HG03066 (cell line): ENCODE results near the gene BIRC6.
"Not testable (repeated sequence)": the region's sequence is repeated elsewhere in the genome, so short reads cannot be mapped to it uniquely, and the experiment has no call there.

Source experiments
- ATAC-seq: cut with Tn5 transposase; IDR thresholded peaks from one replicate; pipeline ENCODE4 v1.9.1; 2021; ENCODE audit warnings: low read depth; ENCODE audit not compliant: unreplicated experiment

BIRC6 gene

GRCh38 chr2:32370942-32371341 lies 14.1 kb downstream of the BIRC6 start:
- ATAC-seq: not testable (repeated sequence)

DNA sequence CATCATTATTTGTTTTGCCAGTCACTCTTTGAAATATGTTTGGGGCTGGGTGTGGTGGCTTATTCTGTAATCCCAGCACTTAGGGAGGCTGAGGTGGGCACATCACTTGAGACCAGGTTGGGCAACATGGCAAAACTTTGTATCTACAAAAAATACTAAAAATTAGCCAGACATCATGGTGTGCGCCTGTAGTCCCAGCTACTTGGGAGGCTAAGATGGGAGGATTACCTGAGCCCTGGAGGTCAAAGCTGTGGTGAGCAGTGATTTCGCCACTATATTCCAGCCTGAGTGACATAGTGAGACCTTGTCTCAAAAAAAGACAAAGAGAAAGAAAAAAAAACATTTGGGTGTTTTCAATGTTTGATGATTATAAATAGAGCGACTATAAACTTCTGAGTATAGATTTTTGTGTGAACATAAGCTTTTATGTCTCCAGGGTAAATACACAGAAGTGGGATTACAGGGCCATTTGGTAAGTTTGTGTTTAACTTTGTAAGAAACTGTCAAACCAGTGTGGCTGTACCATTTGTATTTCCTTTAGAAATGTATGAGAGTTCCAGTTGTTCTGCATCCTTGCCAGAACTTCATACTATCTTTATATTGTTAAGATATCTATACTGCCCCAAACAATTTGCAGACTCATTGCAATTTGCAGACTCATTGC lies 15.8 kb downstream of the BIRC6 start:
- no peak for ATAC-seq

DNA sequence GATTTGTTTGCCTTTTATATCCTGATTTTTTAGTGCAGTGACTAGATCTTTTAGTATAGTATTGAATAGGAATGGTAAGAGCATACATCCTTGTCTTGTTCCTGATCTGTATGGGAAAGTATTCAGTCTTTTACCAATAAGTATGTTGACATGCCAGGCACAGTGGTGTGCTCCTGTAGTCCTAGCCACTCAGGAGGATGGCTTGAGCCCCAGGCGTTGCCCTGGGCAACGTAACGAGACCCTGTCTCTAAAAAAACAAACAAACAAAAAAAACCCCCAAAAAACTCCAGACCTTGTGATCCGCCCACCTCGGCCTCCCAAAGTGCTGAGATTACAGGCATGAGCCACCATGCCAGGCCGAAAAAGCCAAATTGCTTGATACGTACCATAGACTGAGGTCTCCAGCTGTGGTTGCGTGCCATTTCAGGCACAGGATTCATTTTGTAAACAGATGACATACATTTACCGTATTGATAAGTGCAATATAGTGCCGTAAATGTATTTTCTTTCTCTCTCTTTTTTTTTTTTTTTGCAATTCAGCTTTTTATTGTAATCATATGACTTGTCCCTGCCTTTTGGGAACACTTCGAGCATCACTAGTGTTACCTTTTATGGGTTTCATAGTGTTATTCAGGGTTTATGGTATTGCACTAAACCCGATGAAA lies 18.5 kb downstream of the BIRC6 start:
- no peak for ATAC-seq

DNA sequence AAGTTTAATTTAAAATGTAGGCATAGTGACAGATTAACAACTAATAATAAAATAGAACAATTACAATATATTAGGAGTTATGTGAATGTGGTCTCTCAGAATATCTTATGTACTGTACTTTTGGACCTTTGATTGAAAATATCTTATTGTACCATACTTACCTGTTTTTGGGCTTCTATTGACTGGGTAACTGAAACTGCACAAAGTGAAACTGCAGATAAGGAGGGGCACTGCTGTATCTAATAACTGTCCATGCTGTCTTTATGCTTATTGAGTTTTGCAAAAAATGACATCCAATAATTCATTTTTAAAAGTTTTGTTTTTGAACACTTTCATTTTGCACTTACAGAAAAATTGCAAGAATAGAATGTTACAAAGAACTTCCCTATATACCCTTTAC lies 19.9 kb downstream of the BIRC6 start:
- no peak for ATAC-seq

GRCh38 chr2:32377928-32378327 lies 21.1 kb downstream of the BIRC6 start:
- no peak for ATAC-seq

DNA sequence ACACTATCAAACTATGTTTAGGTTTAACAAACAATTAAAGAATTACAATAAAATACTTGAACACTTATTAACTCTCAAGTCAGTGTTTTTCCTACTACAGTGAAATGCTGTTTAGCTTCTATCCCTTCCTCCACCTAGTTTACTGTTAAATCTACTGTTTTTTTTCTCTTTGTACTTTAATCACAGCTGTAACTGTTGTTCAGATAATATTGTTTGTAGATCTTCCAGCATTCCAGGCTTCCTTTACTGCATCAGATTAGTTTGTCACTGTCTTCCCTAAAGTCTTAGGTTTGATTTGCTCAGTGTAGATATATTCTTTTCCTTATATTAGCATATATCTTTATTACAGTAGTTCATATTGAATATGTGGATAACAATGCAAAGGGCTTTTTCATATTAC lies 22.5 kb downstream of the BIRC6 start:
- no peak for ATAC-seq

- ATAC-seq: no peak
These were observed 27.0 kb downstream of the BIRC6 start for GRCh38 chr2:32383858-32384257.

GRCh38 chr2:32384529-32384928 lies 27.7 kb downstream of the BIRC6 start:
- no peak for ATAC-seq

- ATAC-seq: no peak
These were observed 29.9 kb downstream of the BIRC6 start for GRCh38 chr2:32386739-32387138.

- ATAC-seq: no peak
These were observed 42.4 kb downstream of the BIRC6 start for GRCh38 chr2:32399221-32399620.

- no peak for ATAC-seq
These were observed 45.3 kb downstream of the BIRC6 start for GRCh38 chr2:32402091-32402490.

DNA sequence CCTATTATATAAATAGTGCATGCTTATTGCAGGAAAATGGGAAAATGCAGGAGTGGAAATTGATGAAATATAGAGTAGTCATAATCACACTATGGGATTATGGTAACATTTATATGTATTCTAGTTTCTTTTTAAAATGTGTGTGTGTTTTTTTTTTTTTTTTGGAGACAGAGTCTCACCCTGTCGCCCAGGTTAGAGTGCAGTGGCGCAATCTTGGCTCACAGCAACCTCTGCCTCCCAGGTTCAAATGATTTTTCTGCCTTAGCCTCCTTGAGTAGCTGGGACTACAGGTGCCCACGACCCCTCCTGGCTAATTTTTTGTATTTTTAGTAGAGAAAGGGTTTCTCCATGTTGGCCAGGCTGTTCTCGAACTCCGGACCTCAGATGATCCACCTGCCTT lies 47.0 kb downstream of the BIRC6 start:
- ATAC-seq: no peak

GRCh38 chr2:32404691-32405090 lies 47.9 kb downstream of the BIRC6 start:
- ATAC-seq: no peak

GRCh38 chr2:32416519-32416918 lies 59.7 kb downstream of the BIRC6 start:
- no peak for ATAC-seq

DNA sequence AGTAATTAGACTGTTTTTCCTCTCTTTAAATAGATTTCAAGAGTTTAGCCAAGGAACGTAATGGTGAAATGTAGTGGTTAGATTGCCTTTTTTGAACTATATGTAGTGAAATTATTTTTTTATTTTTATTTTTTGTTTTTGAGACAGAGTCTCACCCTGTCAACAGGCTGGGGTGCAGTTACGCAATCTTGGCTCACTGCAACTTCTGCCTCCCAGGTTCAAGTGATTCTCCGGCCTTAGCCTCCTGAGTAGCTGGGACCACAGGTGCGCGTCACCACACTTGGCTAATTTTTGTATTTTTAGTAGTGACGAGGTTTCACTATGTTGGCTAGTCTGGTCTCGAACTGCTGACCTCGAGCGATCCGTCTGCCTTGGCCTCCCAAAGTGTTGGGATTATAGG lies 60.8 kb downstream of the BIRC6 start:
- ATAC-seq: no peak

DNA sequence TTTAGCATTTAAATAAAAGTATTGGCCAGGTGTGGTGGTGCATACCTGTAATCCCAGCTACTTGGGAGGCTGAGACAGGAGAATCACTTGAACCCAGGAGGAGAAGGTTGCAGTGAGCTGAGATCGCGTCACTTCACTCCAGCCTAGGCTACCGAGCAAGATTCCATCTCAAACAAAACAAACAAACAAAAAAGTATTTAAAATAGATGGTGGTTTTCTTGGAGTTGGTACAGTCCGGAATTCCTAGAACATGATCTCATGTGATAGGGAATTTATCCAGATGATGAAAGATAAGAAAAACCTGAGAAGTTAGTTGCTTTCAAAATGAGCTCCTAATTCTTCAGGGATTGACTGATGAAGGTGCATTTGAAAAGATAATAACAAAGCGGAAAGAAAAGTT lies 62.0 kb downstream of the BIRC6 start:
- no peak for ATAC-seq

- no peak for ATAC-seq
These were observed 65.3 kb downstream of the BIRC6 start for GRCh38 chr2:32422133-32422532.

DNA sequence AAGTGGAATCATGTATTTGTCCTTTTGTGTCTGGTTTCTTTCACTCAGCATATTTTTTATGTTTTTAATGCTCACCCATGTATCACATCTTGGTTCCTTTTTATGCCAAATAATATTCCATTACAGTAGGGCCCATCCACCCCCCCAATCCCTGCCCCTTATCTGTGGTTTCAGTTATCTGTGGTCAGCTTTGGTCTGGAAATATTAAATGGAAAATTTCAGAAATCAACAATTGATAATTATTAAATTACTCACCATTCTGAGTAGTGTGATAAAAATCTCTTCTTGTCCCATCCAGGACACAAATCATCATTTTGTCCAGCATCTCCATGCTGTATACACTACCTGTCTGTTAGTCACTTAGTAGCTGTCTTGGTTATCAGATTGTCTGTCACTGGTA lies 66.7 kb downstream of the BIRC6 start:
- no peak for ATAC-seq

DNA sequence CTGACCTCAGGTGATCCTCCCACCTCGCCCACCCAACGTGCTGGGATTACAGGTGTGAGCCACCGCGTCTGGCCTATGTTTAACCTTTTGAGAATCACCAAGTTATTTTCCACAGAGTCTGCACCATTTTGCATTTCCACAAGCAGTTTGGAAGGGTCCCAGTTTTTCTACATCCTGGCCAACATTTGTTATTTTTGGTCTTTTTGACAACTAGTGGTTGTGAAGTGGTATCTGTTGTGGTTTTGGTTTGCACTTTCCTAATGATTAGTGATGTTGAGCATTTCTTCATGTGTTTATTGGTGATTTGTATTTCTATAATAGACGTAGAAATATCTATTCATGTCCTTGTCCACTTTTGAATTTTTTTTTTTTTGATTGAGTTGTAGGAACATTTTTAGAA lies 67.9 kb downstream of the BIRC6 start:
- no peak for ATAC-seq

DNA sequence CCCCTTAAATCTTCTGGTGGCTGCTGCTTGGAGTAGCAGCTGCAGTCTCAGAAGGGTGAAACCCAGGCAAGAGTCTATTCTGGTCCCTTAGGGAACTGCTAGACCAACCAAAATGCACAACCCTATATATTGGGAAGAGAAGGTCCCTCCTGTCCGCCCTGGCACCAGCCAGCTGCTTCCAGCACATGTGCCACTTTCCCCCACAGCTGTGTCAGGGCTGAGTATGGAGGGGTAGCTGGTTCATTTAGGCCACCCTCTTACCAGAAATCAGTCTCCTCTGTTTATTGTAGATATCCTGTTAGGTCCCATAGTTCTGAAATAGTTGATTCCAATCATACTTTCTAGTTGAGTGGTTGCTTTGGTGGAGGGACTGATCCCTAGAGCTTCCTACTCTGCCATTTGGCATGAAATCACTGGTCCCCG lies 68.9 kb downstream of the BIRC6 start:
- ATAC-seq: no peak

GRCh38 chr2:32427672-32428610 lies 71.1 kb downstream of the BIRC6 start:
- ATAC-seq: no peak
